HG03045 (cell line): ENCODE results near the gene OGT.
"Not testable (repeated sequence)": the region's sequence is repeated elsewhere in the genome, so short reads cannot be mapped to it uniquely, and the experiment has no call there.

Source experiments
- ATAC-seq: cut with Tn5 transposase; IDR thresholded peaks from one replicate; pipeline ENCODE4 v1.9.1; 2021; ENCODE audit warnings: mild to moderate bottlenecking, moderate library complexity; ENCODE audit not compliant: unreplicated experiment

The OGT gene

DNA sequence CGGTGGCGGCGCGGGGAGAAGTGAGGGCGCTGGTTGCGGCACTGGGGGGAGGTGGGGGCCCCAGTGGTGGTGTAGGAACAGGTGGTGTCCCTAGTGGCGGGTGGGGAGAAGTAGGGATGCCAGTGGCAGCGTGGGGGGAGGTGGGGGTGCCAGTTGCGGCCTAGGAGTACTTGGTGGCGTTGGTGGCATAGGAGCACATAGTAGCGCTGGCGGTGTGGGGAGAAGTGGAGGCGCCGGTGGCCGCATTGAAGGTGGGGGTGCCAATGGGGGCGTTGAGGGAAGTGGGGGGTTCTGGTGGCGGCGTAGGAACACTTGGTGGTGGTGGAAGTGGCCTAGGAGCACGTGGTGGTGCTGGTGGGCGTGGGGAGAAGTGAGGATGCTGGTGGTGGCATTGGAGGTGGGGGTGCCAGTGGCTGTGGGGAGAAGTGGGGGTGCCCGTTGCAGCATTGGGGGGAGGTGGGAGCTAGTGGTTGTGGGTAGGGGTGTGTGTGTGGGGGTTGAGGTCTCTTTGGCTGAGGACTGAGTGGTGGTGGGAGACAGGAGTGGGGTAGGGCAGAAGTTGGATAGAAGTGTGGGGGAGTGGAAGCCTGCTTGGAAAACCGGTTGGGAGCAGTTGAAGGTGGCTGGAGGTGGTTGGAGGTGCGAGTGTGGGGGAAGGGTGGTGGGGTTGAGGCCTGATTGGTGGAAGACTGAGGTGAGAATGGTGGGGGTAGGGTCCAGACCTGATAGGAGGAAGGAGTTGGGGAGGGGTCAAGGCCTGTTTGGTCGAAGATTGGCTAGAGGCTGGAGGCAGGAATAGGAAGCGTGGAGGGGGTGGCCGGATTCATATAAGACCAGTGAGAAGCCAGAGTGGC is 46.5 kb downstream of the OGT start:
- no peak for ATAC-seq

- ATAC-seq, result no peak
Observed at GRCh38 chrX:71579990-71580380, 47.1 kb downstream of the OGT start.

DNA sequence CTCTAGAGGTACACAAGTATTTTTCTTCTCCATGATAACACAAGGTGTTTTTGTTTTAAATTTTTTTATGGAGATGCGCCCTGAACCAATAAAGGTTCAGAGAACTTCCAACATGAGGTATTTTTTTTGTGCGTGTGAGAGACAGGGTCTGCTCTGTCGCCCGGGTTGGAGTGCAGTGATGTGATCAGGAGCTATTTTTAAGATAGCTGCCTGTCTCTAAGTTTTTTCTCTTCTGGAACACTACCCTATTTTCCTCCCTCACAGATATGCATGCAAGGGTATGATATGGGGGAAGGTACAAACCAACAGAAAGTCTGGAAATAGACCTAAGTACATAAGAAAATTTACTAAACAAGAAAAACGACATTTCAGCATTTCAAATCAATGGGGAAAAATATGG is 48.3 kb downstream of the OGT start:
- no peak for ATAC-seq

GRCh38 chrX:71586929-71587328 is 54.0 kb downstream of the OGT start:
- no peak for ATAC-seq

- ATAC-seq, result not testable (repeated sequence)
Observed at GRCh38 chrX:71593210-71593609, 60.3 kb downstream of the OGT start.

DNA sequence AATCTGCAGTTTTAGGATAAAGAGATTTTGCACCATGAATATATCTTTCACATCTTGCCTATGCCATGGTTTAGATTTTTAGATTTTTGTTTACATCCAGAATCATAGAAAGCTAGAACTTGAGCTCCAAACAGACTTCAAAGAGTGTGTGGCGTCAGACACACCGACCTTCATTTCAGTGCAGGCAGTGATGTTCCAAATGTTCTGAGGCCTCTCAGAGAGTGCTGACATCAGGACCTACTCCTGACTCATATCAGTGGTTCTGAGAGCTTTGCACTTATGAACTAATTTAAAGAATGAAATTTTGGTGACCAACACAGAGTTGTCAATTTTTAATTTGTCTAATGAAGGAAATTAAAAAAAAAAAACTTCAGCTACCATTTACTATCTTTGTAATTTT is 67.1 kb downstream of the OGT start:
- no peak for ATAC-seq

- no peak for ATAC-seq
Observed at GRCh38 chrX:71603618-71604017, 70.7 kb downstream of the OGT start.

DNA sequence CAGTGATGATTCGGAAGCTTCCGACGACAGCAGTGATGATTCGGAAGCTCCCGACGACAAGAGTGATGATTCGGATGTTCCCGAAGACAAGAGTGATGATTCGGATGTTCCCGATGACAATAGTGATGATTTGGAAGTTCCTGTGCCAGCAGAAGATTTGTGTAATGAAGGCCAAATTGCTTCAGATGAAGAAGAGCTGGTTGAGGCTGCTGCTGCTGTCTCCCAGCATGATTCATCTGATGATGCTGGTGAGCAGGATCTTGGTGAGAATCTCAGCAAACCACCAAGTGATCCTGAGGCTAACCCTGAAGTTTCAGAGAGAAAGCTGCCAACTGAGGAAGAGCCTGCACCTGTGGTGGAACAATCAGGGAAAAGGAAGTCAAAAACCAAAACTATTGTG is 71.2 kb downstream of the OGT start:
- no peak for ATAC-seq

GRCh38 chrX:71604796-71605568 is 72.1 kb downstream of the OGT start:
- no peak for ATAC-seq

DNA sequence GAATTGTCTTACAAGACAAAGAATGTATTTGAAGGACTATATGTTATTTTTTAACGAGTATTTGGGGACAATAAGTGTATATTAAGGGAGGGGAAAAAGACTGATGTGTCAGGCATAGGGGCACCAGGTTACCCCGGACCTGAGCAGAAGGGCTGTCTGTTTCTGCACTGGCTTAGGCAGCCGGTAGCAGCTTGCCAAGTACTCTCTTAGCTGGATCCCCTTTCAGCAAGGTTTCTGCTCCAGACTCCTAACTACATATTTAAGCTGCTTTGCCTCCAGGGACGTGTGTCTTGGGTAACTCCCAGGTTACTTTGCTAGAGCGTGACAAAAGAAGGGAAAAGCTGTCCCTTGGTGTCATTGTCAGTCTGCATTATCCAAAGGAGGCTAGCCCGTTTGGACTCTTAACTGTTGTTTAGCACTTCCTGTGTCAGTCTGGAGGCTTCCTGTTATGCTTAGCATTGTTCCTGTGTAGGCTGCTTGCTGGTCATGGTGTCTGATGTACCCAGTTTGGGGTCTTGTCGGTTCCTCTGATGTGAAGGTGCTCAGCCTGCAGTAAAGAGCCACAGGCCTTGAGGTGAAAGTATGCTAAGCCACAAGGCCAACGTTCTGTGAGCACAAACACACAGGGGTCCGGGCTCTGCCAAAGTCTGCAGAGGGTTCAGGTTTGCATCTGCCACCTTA is 73.8 kb downstream of the OGT start:
- no peak for ATAC-seq

- ATAC-seq, result no peak
Observed at GRCh38 chrX:71607488-71607887, 74.6 kb downstream of the OGT start.

- no peak for ATAC-seq
Observed at GRCh38 chrX:71609095-71609750, 76.3 kb downstream of the OGT start.

DNA sequence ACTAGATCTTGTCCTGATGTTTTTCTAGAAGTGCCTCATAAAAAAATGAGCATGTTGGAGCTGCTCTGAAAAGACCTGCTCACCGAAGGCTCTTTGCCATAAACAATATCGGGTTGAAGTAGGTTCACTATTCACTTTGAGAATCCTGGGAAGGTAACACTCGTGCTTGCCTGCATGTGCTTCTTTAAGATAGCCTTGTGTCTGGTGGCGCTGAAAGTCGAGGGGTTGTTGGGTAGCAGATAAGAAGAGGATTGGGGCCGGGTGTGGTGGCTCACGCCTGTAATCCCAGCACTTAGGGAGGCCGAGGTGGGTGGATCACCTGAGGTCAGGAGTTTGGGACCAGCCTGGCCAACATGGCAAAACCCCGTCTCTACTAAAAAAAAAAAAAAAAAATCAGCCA is 78.8 kb downstream of the OGT start:
- not testable (repeated sequence) for ATAC-seq

DNA sequence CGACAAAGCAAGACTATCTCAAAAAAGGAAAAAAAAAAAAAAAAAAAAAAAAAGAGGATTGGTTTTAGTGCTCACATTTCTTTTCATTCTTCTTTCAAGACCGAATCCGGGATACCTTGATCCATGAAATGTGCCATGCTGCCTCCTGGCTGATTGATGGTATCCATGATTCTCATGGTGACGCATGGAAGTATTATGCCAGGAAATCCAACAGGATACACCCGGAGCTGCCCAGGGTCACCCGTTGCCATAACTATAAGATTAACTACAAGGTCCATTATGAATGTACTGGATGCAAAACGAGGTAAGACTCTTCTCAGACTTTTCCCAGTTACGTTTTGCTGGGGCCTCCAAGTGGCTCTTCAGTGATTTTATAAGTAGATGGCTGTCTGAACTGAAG is 79.4 kb downstream of the OGT start:
- ATAC-seq, result no peak

DNA sequence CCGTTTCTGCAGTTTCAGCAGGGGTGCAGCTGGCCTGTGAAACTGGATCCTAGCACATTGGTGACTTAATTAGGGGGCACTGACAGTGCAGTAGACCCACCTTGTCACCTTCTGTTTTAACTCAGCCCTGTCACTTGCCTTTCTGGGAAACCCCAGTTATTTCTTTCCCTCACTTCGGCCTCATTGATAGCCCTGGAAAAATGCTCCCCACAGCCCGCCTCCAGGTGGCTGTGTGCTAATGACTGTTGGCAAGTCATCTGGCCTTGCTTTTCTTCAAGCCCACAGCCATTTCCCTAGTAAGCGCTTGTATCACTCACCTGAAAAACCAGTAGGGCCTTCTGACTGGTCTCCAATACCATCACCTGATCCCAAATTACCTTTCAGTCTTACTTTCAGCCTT is 82.2 kb downstream of the OGT start:
- ATAC-seq, result no peak

- ATAC-seq, result no peak
Observed at GRCh38 chrX:71615954-71616353, 83.0 kb downstream of the OGT start.

- no peak for ATAC-seq
Observed at GRCh38 chrX:71616672-71617529, 84.0 kb downstream of the OGT start.

DNA sequence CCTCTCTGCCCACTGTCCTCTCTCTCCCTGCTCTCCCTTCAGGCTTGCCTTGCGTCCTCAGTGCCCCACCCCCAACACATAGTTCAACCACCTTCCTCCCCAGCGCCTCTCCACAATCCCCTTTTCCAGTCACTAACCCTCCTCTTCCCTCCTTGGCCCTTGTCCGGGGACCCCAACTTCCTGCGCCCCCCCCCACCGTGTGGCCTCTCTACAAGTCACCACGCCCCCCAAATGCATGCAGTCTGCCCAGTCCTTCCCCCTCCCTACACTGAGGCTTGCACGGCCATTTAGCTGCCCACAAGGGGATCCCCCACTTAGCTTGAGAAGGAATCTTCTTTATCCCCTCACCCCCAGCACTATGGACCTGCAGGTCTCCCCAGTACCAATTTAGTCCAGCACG is 84.8 kb downstream of the OGT start:
- no peak for ATAC-seq

DNA sequence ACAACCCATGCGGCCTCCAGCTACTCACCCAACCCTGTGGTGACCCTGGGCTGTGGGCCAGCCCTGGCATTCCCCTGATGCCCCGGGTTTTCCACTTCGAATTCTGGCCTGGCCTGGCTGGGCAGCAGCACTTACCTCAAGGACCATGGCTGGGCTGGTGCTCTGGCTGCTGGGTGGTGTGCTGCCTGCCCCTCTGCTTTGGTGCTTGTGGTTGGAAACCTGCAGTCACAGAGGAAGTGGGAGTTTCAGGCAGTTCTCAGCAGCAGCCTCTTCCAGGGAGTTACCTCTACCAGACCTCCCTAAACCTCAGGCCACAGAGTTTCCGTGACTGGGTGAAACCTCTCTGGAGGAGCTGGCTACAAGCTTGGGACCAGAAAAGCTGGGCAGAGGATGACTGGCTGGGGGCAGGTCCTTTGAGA is 85.4 kb downstream of the OGT start, which contains the start of gene CXCR3:
Gene CXCR3, minus strand, starts transcription at position 209 of the 419 bp plus-strand sequence. Its CDS starts 62 bp downstream, at position 147.
- ATAC-seq, result peak; percentile 53

DNA sequence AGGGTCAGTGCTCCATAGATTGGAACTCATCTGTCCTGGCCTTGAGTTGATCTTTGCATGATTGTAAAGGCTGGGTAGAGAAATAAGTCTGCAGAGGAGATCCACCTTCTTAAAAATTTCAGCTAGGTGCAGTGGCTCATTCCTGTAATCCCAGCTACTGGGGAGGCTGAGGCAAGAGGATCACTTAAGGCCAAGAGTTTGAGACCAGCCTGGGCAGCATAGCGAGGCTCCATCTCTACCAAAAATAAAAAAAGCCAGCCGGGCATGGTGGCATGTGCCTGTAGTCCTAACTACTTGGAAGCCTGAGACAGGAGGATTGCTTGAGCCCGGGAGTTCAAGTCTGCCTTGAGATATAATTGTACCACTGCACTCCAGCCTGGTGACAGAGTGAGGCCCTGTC is 85.9 kb downstream of the OGT start:
- ATAC-seq, result no peak
